Mesodermal cell (in vitro differentiated cells): ENCODE results near the gene GABRG3.

ENCODE experiments used
- H3K27ac ChIP-seq: 2 replicates; pipeline ENCODE4 v1.7.0; 2013; ENCODE audit warnings: mild to moderate bottlenecking, low read depth, low read length, moderate library complexity; ENCODE audit not compliant: severe bottlenecking
- H3K36me3 ChIP-seq: 2 replicates; pipeline ENCODE4 v1.7.1; 2013; ENCODE audit warnings: mild to moderate bottlenecking, low read length, moderate library complexity; ENCODE audit not compliant: control insufficient read depth, insufficient read depth
- H3K4me1 ChIP-seq: one replicate; pipeline ENCODE4 v1.7.1; 2013; ENCODE audit warnings: mild to moderate bottlenecking, low read length; ENCODE audit not compliant: insufficient read depth, control insufficient read depth, poor library complexity, severe bottlenecking
- H3K4me3 ChIP-seq: 2 replicates; pipeline ENCODE4 v1.7.0; 2013; ENCODE audit warnings: low read length, control low read depth, mild to moderate bottlenecking; ENCODE audit not compliant: insufficient read depth, poor library complexity, severe bottlenecking; ENCODE audit errors: extremely low read depth
- H3K9me3 ChIP-seq: 2 replicates; pipeline ENCODE4 v1.7.1; 2013; ENCODE audit warnings: mild to moderate bottlenecking, low read length, moderate library complexity; ENCODE audit not compliant: control insufficient read depth
- WGBS, 2 experiments: methylation state at CpG; one replicate each; pipeline ENCODE4 v1.1.5; 2013; ENCODE audit warnings: missing lambda C conversion rate in 2 of 2; ENCODE audit not compliant: insufficient coverage in 2 of 2; 5-methylcytosine and 5-hydroxymethylcytosine counted together

Gene GABRG3

GRCh38 chr15:27512281-27513001 is 541.5 kb downstream of the GABRG3 start:
- WGBS, 2 experiments, result 80 to 90% methylated on average over 3 of the region's 4 CpGs
- H3K4me3 ChIP-seq, result no peak overlapping the region
- H3K4me1 ChIP-seq, result no peaks in the 10 kb centered on the region
- H3K27ac ChIP-seq, result no peak overlapping the region
- no peaks in the 10 kb centered on the region for H3K36me3 ChIP-seq
- H3K9me3 ChIP-seq, result peaks cover 4% of the 10 kb centered on the region

- 100% methylated on average over 1 of the region's 3 CpGs for WGBS, 2 experiments
- no peak overlapping the region for H3K4me3 ChIP-seq
- H3K36me3 ChIP-seq, result no peaks in the 10 kb centered on the region
- no peak overlapping the region for H3K27ac ChIP-seq
- H3K9me3 ChIP-seq, result peaks cover 4% of the 10 kb centered on the region
- no peaks in the 10 kb centered on the region for H3K4me1 ChIP-seq
Measured at GRCh38 chr15:27514526-27514925, 543.5 kb downstream of the GABRG3 start.

GRCh38 chr15:27527490-27528067 is 556.6 kb downstream of the GABRG3 start:
- Histone ChIP-seq H3K4me3 (no peak overlapping the region), H3K4me1 (no peaks in the 10 kb centered on the region), H3K9me3 (no peaks in the 10 kb centered on the region), H3K27ac (no peak overlapping the region), H3K36me3 (no peaks in the 10 kb centered on the region)
- 94 to 100% methylated on average over 5 to 6 of the region's 18 CpGs for WGBS, 2 experiments

- Histone ChIP-seq H3K4me3 (no peak overlapping the region), H3K27ac (no peak overlapping the region), H3K36me3 (no peaks in the 10 kb centered on the region), H3K4me1 (no peaks in the 10 kb centered on the region), H3K9me3 (no peaks in the 10 kb centered on the region)
- 94 to 97% methylated on average over 4 to 6 of the region's 8 CpGs for WGBS, 2 experiments
Measured at GRCh38 chr15:27529399-27529798, 558.4 kb downstream of the GABRG3 start.

GRCh38 chr15:27530994-27531393 is 560.0 kb downstream of the GABRG3 start:
- H3K36me3 ChIP-seq, result no peaks in the 10 kb centered on the region
- H3K4me1 ChIP-seq, result no peaks in the 10 kb centered on the region
- H3K4me3 ChIP-seq, result no peak overlapping the region
- no peak overlapping the region for H3K27ac ChIP-seq
- WGBS, 2 experiments, result 88 to 100% methylated on average over 8 to 9 of the region's 9 CpGs
- no peaks in the 10 kb centered on the region for H3K9me3 ChIP-seq

- no peaks in the 10 kb centered on the region for H3K36me3 ChIP-seq
- no peak overlapping the region for H3K4me3 ChIP-seq
- WGBS, 2 experiments, result 100% methylated on average over 2 of the region's 3 CpGs; no CpG with 5 or more reads in 1 of the 2 experiments
Measured at GRCh38 chr15:27532358-27532757, 561.4 kb downstream of the GABRG3 start.

GRCh38 chr15:27535445-27536129 is 564.6 kb downstream of the GABRG3 start:
- no peaks in the 10 kb centered on the region for H3K4me1 ChIP-seq
- no peak overlapping the region for H3K4me3 ChIP-seq
- WGBS, 2 experiments, result 90 to 96% methylated on average over 3 to 4 of the region's 6 CpGs
- no peak overlapping the region for H3K27ac ChIP-seq
- H3K36me3 ChIP-seq, result no peaks in the 10 kb centered on the region
- no peaks in the 10 kb centered on the region for H3K9me3 ChIP-seq

More at GRCh38 chr15:27532358-27532757, 561.4 kb downstream of the GABRG3 start:
- Histone ChIP-seq H3K9me3 (no peaks in the 10 kb centered on the region), H3K27ac (no peak overlapping the region), H3K4me1 (no peaks in the 10 kb centered on the region)

GRCh38 chr15:27538325-27538724 is 567.3 kb downstream of the GABRG3 start:
- Histone ChIP-seq H3K27ac (no peak overlapping the region), H3K9me3 (no peaks in the 10 kb centered on the region), H3K4me1 (no peaks in the 10 kb centered on the region), H3K36me3 (no peaks in the 10 kb centered on the region), H3K4me3 (no peak overlapping the region)
- WGBS, 2 experiments, result 80 to 83% methylated on average over 1 to 2 of the region's 3 CpGs

- no peaks in the 10 kb centered on the region for H3K36me3 ChIP-seq
- H3K9me3 ChIP-seq, result no peaks in the 10 kb centered on the region
- H3K4me3 ChIP-seq, result no peak overlapping the region
- H3K27ac ChIP-seq, result no peak overlapping the region
- 76 to 92% methylated on average over 14 to 35 of the region's 40 CpGs for WGBS, 2 experiments
- H3K4me1 ChIP-seq, result no peaks in the 10 kb centered on the region
Measured at GRCh38 chr15:27541581-27541980, 570.6 kb downstream of the GABRG3 start.

- Histone ChIP-seq H3K4me1 (no peaks in the 10 kb centered on the region), H3K9me3 (no peaks in the 10 kb centered on the region), H3K4me3 (no peak overlapping the region), H3K36me3 (no peaks in the 10 kb centered on the region), H3K27ac (no peak overlapping the region)
- 77 to 87% methylated on average over 4 to 6 of the region's 8 CpGs for WGBS, 2 experiments
Measured at GRCh38 chr15:27545494-27546255, 574.7 kb downstream of the GABRG3 start.
